ENCODE measurements around the gene IGSF8.

GRCh38 chr1:160137216-160137862 lies 38.9 kb upstream of the IGSF8 start:
- TF ChIP-seq CTCF (conservative IDR thresholded peaks at IDR 0.05 in 1 of 2, IDR thresholded peaks at IDR 0.05 in 1 of 2; ENCODE audit: low read depth in 1 of 2, low read length in 2 of 2) (no peak), EZH2 (IDR thresholded peaks at IDR 0.05; ENCODE audit: low read length, missing control alignments) (no peak)

Measured in fibroblast of lung (primary cell).